Measurements from ENCODE around the gene CCDC68.
"Not testable (repeated sequence)": the region's sequence is repeated elsewhere in the genome, so short reads cannot be mapped to it uniquely, and the experiment has no call there.

Gene CCDC68

DNA sequence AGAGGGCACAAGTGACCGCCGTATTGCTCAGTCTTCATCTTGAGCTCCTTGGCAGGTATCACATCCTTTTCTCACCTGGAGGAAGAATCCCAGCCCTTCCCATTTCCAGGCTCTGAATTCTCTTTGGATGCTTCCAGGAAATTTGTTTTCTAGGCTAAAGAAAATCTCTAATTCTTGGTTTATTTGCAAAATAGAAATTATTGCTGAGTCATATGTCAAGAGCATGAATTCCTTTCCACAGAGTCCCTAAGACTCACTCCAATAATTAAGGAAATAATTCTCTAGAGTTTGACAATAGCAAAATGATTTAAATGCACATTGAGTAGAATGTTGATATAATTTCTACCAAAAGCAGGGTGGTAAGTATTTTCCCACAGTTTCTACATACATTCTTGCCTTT is 16.3 kb upstream of the CCDC68 start:
- H3K4me3 ChIP-seq (replicated peaks; ENCODE audit: low read depth, low read length), result no peak overlapping the region
- no peak for DNase-seq (ENCODE audit: low read depth)
- TF ChIP-seq, protein P1, sequence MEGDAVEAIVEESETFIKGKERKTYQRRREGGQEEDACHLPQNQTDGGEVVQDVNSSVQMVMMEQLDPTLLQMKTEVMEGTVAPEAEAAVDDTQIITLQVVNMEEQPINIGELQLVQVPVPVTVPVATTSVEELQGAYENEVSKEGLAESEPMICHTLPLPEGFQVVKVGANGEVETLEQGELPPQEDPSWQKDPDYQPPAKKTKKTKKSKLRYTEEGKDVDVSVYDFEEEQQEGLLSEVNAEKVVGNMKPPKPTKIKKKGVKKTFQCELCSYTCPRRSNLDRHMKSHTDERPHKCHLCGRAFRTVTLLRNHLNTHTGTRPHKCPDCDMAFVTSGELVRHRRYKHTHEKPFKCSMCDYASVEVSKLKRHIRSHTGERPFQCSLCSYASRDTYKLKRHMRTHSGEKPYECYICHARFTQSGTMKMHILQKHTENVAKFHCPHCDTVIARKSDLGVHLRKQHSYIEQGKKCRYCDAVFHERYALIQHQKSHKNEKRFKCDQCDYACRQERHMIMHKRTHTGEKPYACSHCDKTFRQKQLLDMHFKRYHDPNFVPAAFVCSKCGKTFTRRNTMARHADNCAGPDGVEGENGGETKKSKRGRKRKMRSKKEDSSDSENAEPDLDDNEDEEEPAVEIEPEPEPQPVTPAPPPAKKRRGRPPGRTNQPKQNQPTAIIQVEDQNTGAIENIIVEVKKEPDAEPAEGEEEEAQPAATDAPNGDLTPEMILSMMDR (IDR thresholded peaks at IDR 0.05; ENCODE audit: low read length, missing control alignments), result no peak

DNA sequence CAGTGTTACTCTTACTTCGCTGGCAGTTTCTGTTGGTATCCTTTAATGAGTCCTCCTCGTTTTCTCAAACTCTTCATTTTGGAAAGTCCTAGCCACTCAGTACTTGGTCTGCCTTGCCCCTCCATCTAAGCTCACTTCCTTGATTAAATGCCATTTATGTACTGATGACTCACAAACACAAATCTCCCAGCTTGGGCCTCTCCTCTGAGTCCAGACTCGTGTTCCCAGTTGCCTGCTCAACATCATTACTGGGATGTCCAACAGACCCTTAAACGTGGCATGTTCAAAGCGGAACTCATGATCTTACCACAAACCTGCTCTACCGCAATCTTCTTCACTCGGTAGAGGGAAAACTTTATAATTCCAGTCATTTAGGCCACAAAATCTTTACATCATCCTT is 13.8 kb upstream of the CCDC68 start:
- no peak for DNase-seq (ENCODE audit: low read depth)
- H3K4me3 ChIP-seq (replicated peaks; ENCODE audit: low read depth, low read length), result no peak overlapping the region
- TF ChIP-seq, protein P1 (IDR thresholded peaks at IDR 0.05; ENCODE audit: low read length, missing control alignments), result no peak

DNA sequence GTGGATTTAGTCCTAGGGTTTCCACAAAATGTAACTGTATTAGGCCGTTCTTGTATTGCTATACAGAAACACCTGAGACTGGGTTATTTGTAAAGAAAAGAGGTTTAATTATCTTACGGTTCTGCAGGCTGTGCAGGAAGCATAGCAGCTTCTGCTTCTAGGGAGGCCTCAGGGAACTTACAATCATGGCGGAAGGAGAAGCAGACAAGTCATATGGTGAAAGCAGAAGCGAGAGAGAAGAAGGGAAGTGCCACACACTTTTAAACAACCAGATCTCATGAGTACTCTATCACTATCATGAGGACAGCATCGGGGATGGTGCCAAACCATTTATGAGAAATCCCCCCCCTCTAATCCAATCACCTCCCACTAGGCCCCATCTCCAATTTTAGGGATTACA is 9.5 kb upstream of the CCDC68 start:
- H3K4me3 ChIP-seq (replicated peaks; ENCODE audit: low read depth, low read length), result no peak overlapping the region
- TF ChIP-seq, protein P1 (IDR thresholded peaks at IDR 0.05; ENCODE audit: low read length, missing control alignments), result no peak

DNA sequence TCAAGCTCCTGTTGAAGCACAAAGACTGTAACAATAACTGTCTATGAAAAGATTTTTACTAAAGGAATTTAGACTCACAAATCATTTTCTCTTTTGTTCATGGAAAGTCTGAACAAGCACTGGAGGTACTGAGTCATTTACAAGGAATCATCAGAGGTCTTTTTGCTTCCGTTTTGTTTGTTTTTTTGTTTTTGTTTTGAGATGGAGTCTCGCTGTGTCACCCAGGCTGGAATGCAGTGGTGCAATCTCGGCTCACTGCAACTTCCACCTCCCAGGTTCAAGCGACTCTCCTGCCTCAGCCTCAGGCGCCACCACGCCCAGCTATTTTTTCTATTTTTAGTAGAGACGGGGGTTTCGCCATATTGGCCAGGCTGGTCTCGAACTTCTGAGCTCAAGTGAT is 9.0 kb upstream of the CCDC68 start:
- DNase-seq (ENCODE audit: low read depth), result peak; percentile 81

More for the DNA sequence above, 9.5 kb upstream of the CCDC68 start:
- DNase-seq (ENCODE audit: low read depth), result no peak

DNA sequence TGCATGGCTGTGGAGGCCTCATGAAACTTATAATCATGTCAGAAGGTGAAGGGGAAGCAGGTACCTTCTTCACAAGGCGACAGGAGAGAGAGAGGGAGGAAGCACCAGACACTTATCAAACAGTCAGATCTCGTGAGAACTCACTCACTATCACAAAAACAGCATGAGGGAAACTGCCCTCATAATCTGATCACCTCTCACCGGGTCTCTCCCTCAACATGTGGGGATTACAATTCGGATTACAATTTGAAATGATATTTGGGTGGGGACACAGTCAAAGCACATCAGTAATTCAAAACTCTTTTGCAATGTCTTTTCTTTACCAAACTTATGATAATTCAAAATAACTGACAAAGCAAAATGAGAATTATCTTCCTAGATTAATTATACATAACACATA is 8.5 kb upstream of the CCDC68 start:
- TF ChIP-seq, protein P1 (IDR thresholded peaks at IDR 0.05; ENCODE audit: low read length, missing control alignments), result no peak
- no peak for DNase-seq (ENCODE audit: low read depth)
- no peak overlapping the region for H3K4me3 ChIP-seq (replicated peaks; ENCODE audit: low read depth, low read length)

More for the DNA sequence above, 9.0 kb upstream of the CCDC68 start:
- not testable (repeated sequence) for H3K4me3 ChIP-seq (replicated peaks; ENCODE audit: low read depth, low read length)

DNA sequence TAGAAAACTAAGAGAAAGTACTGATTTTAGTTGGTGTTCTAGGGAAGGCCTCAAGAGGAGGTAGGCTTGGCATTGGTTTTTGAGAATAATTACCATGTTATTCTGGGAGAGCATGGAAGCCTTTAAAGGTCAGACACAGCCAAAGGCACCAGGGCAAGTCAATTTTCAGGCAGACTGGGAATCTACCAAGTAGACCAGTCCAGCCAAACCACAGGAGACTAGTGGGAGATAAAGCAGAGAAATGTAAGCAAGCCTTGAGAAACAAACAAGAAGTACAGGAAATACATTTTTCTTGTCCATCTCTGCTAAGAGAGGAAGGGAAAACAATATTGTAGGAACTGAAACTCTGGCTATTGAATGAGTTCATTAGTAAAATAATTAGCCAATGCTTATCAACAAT is 5.5 kb upstream of the CCDC68 start:
- no peak overlapping the region for H3K4me3 ChIP-seq (replicated peaks; ENCODE audit: low read depth, low read length)
- TF ChIP-seq, protein P1 (IDR thresholded peaks at IDR 0.05; ENCODE audit: low read length, missing control alignments), result no peak
- peak; percentile 70 for DNase-seq (ENCODE audit: low read depth)

DNA sequence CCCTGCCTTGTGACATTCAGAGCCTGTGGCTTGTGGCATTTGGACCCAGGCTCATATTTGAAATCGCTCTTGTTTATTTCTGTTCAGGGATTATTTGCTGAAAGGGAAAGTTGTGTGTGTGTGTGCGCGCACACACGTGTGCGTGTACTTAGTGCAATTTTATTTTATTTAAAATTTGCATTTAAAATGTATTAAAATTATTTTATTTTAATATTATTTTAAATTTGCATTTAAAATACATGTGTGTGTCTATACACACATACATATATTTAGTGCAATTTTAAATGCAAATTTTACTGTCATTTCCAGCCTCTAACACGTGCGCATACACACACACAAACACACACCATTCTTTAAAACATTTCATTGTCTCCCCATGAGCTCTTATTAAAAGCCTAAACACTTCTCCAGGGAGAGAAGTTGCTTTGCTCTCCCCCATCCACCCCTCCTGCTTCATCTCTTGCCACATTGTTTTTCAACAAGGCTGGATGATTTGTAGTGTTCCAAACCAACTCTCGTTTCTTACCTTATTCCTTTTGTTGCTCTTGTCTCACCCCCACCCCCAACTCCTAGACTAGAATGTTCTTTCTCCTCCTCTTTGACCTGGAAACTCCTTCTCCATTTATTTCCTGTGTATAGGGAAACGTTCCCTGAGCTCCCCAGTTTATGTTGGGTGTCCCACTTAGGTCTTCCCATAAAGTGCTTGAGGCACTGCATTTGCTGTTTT is 3.8 kb upstream of the CCDC68 start:
- DNase-seq (ENCODE audit: low read depth), result no peak

More for the DNA sequence above, 3.8 kb upstream of the CCDC68 start:
- TF ChIP-seq, protein P1 (IDR thresholded peaks at IDR 0.05; ENCODE audit: low read length, missing control alignments), result no peak
- H3K4me3 ChIP-seq (replicated peaks; ENCODE audit: low read depth, low read length), result no peak overlapping the region
